Loucy (cell line): ENCODE measurements around the gene PIK3CB.
"Not testable (repeated sequence)": the region's sequence is repeated elsewhere in the genome, so short reads cannot be mapped to it uniquely, and the experiment has no call there.

ENCODE experiments used
- H2AFZ ChIP-seq: fragments of 200-600 bp; sonication (generic); 2 replicates; pipeline ENCODE4 v1.6.0; 2016; ENCODE audit warnings: antibody characterized with exemption, mild to moderate bottlenecking, low read length, moderate library complexity
- H3F3A ChIP-seq: fragments of 200-600 bp; 2 replicates; pipeline ENCODE4 v1.6.0; 2016; ENCODE audit warnings: antibody characterized with exemption, low read depth, mild to moderate bottlenecking
- H3K27me3 ChIP-seq: fragments of 200-600 bp; sonication (generic); 2 replicates; pipeline ENCODE4 v1.6.1; 2014; ENCODE audit warnings: low read length, mild to moderate bottlenecking; ENCODE audit not compliant: insufficient read depth, poor library complexity, severe bottlenecking
- H3K36me3 ChIP-seq: fragments of 200-600 bp; sonication (generic); 2 replicates; pipeline ENCODE4 v1.6.1; 2016; ENCODE audit warnings: low read length; ENCODE audit not compliant: insufficient read depth
- H3K4me1 ChIP-seq: fragments of 200-600 bp; sonication (generic); 2 replicates; pipeline ENCODE4 v1.5.1; 2014; ENCODE audit warnings: low read length, mild to moderate bottlenecking; ENCODE audit not compliant: insufficient read depth, poor library complexity, severe bottlenecking
- H3K4me2 ChIP-seq: fragments of 200-600 bp; sonication (generic); 2 replicates; pipeline ENCODE4 v1.6.0; 2014; ENCODE audit warnings: antibody characterized with exemption, low read length, low read depth, mild to moderate bottlenecking; ENCODE audit not compliant: poor library complexity, severe bottlenecking
- H3K4me3 ChIP-seq: fragments of 200-600 bp; sonication (generic); 2 replicates; pipeline ENCODE4 v1.5.1; 2014; ENCODE audit warnings: low read length, mild to moderate bottlenecking, mixed read lengths; ENCODE audit not compliant: poor library complexity, severe bottlenecking
- H3K79me2 ChIP-seq: fragments of 200-600 bp; sonication (generic); 2 replicates; pipeline ENCODE4 v1.6.1; 2014; ENCODE audit warnings: low read length; ENCODE audit not compliant: insufficient read depth
- H3K9ac ChIP-seq: fragments of 200-600 bp; sonication (generic); 2 replicates; pipeline ENCODE4 v1.6.0; 2014; ENCODE audit warnings: mild to moderate bottlenecking, low read depth, low read length, moderate library complexity; ENCODE audit not compliant: poor library complexity, severe bottlenecking
- H3K9me2 ChIP-seq: fragments of 200-600 bp; sonication (generic); replicated peaks from 2 replicates; pipeline ENCODE4 v1.6.1; 2016; ENCODE audit warnings: low read depth, low read length, mixed read lengths
- H3K9me3 ChIP-seq: fragments of 200-600 bp; sonication (generic); 2 replicates; pipeline ENCODE4 v1.6.1; 2014; ENCODE audit warnings: mild to moderate bottlenecking, antibody characterized with exemption, low read length, low read depth; ENCODE audit not compliant: insufficient read depth
- H4K20me1 ChIP-seq: fragments of 200-600 bp; sonication (generic); 2 replicates; pipeline ENCODE4 v1.6.0; 2014; ENCODE audit warnings: antibody characterized with exemption, low read length, mild to moderate bottlenecking; ENCODE audit not compliant: insufficient read depth, poor library complexity, severe bottlenecking
- EZH2phosphoT487 ChIP-seq: fragments of 200-600 bp; IDR thresholded peaks from 2 replicates; pipeline ENCODE4 v1.6.1; 2018; ENCODE audit warnings: antibody characterized with exemption, mild to moderate bottlenecking, moderate library complexity, borderline replicate concordance
- TF ChIP-seq, protein P1 (sequence below): fragments of 200-600 bp; sonication (generic); conservative IDR thresholded peaks from 2 replicates; pipeline ENCODE4 v1.5.1; 2014; ENCODE audit warnings: mild to moderate bottlenecking, antibody characterized with exemption, low read length

PIK3CB gene

GRCh38 chr3:138681463-138682220, 153.1 kb downstream of the PIK3CB start:
- Histone ChIP-seq H3F3A (peaks cover 3% of the 10 kb centered on the region; the same call in 1 of the 2 replicates), H3K4me2 (peak overlapping the region; percentile 31), H3K9me3 (0 out of 2 replicates have a peak, but pooled peaks cover 2% of the 10 kb centered on the region), H4K20me1 (no peaks in the 10 kb centered on the region), H3K9ac (no peak overlapping the region), H3K79me2 (no peaks in the 10 kb centered on the region), H3K9me2 (no peaks in the 10 kb centered on the region), H3K27me3 (no peaks in the 10 kb centered on the region), H3K4me3 (no peak overlapping the region), H3K36me3 (peaks cover 8% of the 10 kb centered on the region), H2AFZ (no peak overlapping the region), H3K4me1 (peaks cover 39% of the 10 kb centered on the region)
- no peak for TF ChIP-seq EZH2phosphoT487
- TF ChIP-seq, protein P1, sequence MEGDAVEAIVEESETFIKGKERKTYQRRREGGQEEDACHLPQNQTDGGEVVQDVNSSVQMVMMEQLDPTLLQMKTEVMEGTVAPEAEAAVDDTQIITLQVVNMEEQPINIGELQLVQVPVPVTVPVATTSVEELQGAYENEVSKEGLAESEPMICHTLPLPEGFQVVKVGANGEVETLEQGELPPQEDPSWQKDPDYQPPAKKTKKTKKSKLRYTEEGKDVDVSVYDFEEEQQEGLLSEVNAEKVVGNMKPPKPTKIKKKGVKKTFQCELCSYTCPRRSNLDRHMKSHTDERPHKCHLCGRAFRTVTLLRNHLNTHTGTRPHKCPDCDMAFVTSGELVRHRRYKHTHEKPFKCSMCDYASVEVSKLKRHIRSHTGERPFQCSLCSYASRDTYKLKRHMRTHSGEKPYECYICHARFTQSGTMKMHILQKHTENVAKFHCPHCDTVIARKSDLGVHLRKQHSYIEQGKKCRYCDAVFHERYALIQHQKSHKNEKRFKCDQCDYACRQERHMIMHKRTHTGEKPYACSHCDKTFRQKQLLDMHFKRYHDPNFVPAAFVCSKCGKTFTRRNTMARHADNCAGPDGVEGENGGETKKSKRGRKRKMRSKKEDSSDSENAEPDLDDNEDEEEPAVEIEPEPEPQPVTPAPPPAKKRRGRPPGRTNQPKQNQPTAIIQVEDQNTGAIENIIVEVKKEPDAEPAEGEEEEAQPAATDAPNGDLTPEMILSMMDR: no peak

DNA sequence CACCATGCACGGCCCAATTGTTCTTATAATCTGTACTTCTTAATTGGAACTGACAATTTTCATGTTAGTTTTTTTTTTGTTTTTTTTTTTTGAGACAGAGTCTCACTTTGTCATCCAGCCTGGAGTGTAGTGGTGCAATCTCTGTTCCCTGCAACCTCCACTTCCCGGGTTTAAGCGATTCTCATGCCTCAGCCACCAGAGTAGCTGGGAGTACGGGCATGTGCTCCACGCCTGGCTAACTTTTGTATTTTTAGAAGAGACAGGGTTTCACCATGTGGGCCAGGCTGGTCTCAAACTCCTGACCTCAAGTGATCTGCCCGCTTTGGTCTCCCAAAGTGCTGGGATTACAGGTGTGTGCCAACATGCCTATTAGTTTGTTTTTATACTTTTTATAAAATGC, 153.8 kb downstream of the PIK3CB start:
- not testable (repeated sequence) for H3K4me3 ChIP-seq, H3K9ac ChIP-seq, H3K9me2 ChIP-seq, H3K79me2 ChIP-seq, H4K20me1 ChIP-seq, H3F3A ChIP-seq, H2AFZ ChIP-seq, H3K9me3 ChIP-seq, H3K27me3 ChIP-seq
- Histone ChIP-seq H3K36me3 (peaks cover 15% of the 10 kb centered on the region), H3K4me1 (peaks cover 37% of the 10 kb centered on the region), H3K4me2 (peak overlapping the region; percentile 31)

GRCh38 chr3:138678874-138679392, 155.8 kb downstream of the PIK3CB start:
- H3K9me2 ChIP-seq: no peaks in the 10 kb centered on the region
- H3K4me3 ChIP-seq: no peak overlapping the region
- peaks cover 19% of the 10 kb centered on the region for H3K4me1 ChIP-seq
- H2AFZ ChIP-seq: no peak overlapping the region
- peaks cover 30% of the 10 kb centered on the region for H3K36me3 ChIP-seq
- no peak overlapping the region for H3K4me2 ChIP-seq
- H3K9ac ChIP-seq: no peak overlapping the region
- no peaks in the 10 kb centered on the region for H3K27me3 ChIP-seq
- H3F3A ChIP-seq: no peaks in the 10 kb centered on the region
- H4K20me1 ChIP-seq: no peaks in the 10 kb centered on the region
- peaks cover 12% of the 10 kb centered on the region; the same call in 1 of the 2 replicates for H3K9me3 ChIP-seq
- no peak for TF ChIP-seq EZH2phosphoT487
- TF ChIP-seq, protein P1: no peak
- H3K79me2 ChIP-seq: no peaks in the 10 kb centered on the region
